Thymus (tissue), 11 donors: Measurements from ENCODE around the gene COL5A1. TPM values are rescaled to one million over a fixed set of nuclear protein-coding genes. Genes with fewer than 3 reads are reported as not detected.

Source experiments
- DNase-seq, 9 donors: peaks; one replicate each; pipeline ENCODE4 v3.0.0-alpha.2; 2013; ENCODE audit warnings: low spot score in 9 of 9, low read depth in 6 of 9, missing footprints in 1 of 9
- H3K27ac ChIP-seq, 2 donors: one replicate each; pipeline ENCODE4 v1.5.1; 2013; ENCODE audit warnings: control low read depth in 1 of 2, low read depth in 1 of 2, low read length in 1 of 2, mild to moderate bottlenecking in 1 of 2, moderate library complexity in 1 of 2
- H3K27me3 ChIP-seq, 2 donors: one replicate each; pipeline ENCODE4 v1.5.1; 2013; ENCODE audit warnings: low read length in 1 of 2; ENCODE audit not compliant: control insufficient read depth in 2 of 2, insufficient read depth in 1 of 2
- H3K36me3 ChIP-seq, 2 donors: one replicate each; pipeline ENCODE4 v1.5.1; 2013; ENCODE audit warnings: low read length in 1 of 2, mild to moderate bottlenecking in 1 of 2, moderate library complexity in 1 of 2; ENCODE audit not compliant: control insufficient read depth in 2 of 2, insufficient read depth in 2 of 2
- H3K4me1 ChIP-seq, 2 donors: one replicate each; pipeline ENCODE4 v1.5.1; 2013; ENCODE audit warnings: low read length in 2 of 2; ENCODE audit not compliant: control insufficient read depth in 2 of 2, insufficient read depth in 2 of 2
- H3K4me3 ChIP-seq, 2 donors: one replicate each; pipeline ENCODE4 v1.5.1; 2013; ENCODE audit warnings: low read length in 2 of 2, control low read depth in 1 of 2, mild to moderate bottlenecking in 1 of 2
- H3K9me3 ChIP-seq, 2 donors: one replicate each; pipeline ENCODE4 v1.5.1; 2013; ENCODE audit warnings: low read length in 1 of 2, mild to moderate bottlenecking in 1 of 2; ENCODE audit not compliant: control insufficient read depth in 2 of 2, insufficient read depth in 1 of 2
- WGBS: extraction: QIAGEN DNeasy Blood & Tissue Kit; methylation state at CpG from one replicate; pipeline ENCODE4 v1.1.7; 2013; 5-methylcytosine and 5-hydroxymethylcytosine counted together
- polyA plus RNA-seq: library from polyadenylated mRNA; stranded (reverse); fragments of 200-250 nt; gene quantifications from one replicate; pipeline ENCODE4 v1.2.3, GENCODE V29; 2013
- total RNA-seq: library from RNA; stranded (reverse); fragments of 120-200 nt; gene quantifications from one replicate; pipeline ENCODE4 v1.2.4, GENCODE V29; 2013
- donor health status: healthy.

The COL5A1 gene
- total and polyA plus RNA-seq, 2 donors, result 3.2 to 7.6 TPM

GRCh38 chr9:134826336-134827285, 185.0 kb downstream of the COL5A1 start:
- Histone ChIP-seq H3K36me3 (no peaks in the 10 kb centered on the region), H3K4me3 (no peak overlapping the region), H3K27me3 (no peaks in the 10 kb centered on the region), H3K9me3 (no peaks in the 10 kb centered on the region), H3K27ac (no peak overlapping the region), H3K4me1 (peaks cover 0 to 8% of the 10 kb centered on the region in 2 donors)
- DNase-seq, result no peak
- 88% methylated on average over 21 of the region's 21 CpGs for WGBS

- H3K9me3 ChIP-seq, result no peaks in the 10 kb centered on the region
- H3K27me3 ChIP-seq, result no peaks in the 10 kb centered on the region
- DNase-seq, result no peak
- H3K4me3 ChIP-seq, result no peak overlapping the region
- no peaks in the 10 kb centered on the region for H3K36me3 ChIP-seq
- H3K4me1 ChIP-seq, result peaks cover 0 to 8% of the 10 kb centered on the region in 2 donors
- 96% methylated on average over 19 of the region's 19 CpGs for WGBS
- H3K27ac ChIP-seq, result no peak overlapping the region
Measured at GRCh38 chr9:134827559-134827958, 186.0 kb downstream of the COL5A1 start.

- Histone ChIP-seq H3K9me3 (no peaks in the 10 kb centered on the region), H3K4me3 (no peak overlapping the region), H3K36me3 (no peaks in the 10 kb centered on the region), H3K27me3 (no peaks in the 10 kb centered on the region), H3K27ac (no peak overlapping the region), H3K4me1 (peaks cover 0 to 8% of the 10 kb centered on the region in 2 donors)
- 97% methylated on average over 12 of the region's 12 CpGs for WGBS
- DNase-seq, result no peak
Measured at GRCh38 chr9:134827993-134828392, 186.4 kb downstream of the COL5A1 start.

- no peaks in the 10 kb centered on the region for H3K9me3 ChIP-seq
- H3K27ac ChIP-seq, result no peak overlapping the region
- 97% methylated on average over 11 of the region's 11 CpGs for WGBS
- no peaks in the 10 kb centered on the region for H3K27me3 ChIP-seq
- H3K4me1 ChIP-seq, result peaks cover 0 to 8% of the 10 kb centered on the region in 2 donors
- no peak overlapping the region for H3K4me3 ChIP-seq
- no peaks in the 10 kb centered on the region for H3K36me3 ChIP-seq
- no peak for DNase-seq
Measured at GRCh38 chr9:134828892-134829291, 187.3 kb downstream of the COL5A1 start.

- Histone ChIP-seq H3K36me3 (no peaks in the 10 kb centered on the region), H3K4me3 (no peak overlapping the region), H3K27me3 (no peaks in the 10 kb centered on the region), H3K9me3 (no peaks in the 10 kb centered on the region), H3K4me1 (peaks cover 0 to 8% of the 10 kb centered on the region in 2 donors), H3K27ac (no peak overlapping the region)
- WGBS, result 98% methylated on average over 35 of the region's 35 CpGs
- DNase-seq, result no peak
Measured at GRCh38 chr9:134829356-134829937, 187.8 kb downstream of the COL5A1 start.

- no peak for DNase-seq
- Histone ChIP-seq H3K4me1 (peaks cover 0 to 8% of the 10 kb centered on the region in 2 donors), H3K9me3 (no peaks in the 10 kb centered on the region), H3K27ac (no peak overlapping the region), H3K27me3 (no peaks in the 10 kb centered on the region), H3K4me3 (no peak overlapping the region), H3K36me3 (no peaks in the 10 kb centered on the region)
- 90% methylated on average over 19 of the region's 19 CpGs for WGBS
Measured at GRCh38 chr9:134830126-134830525, 188.5 kb downstream of the COL5A1 start.

- WGBS, result 95% methylated on average over 21 of the region's 21 CpGs
- Histone ChIP-seq H3K36me3 (no peaks in the 10 kb centered on the region), H3K27ac (no peak overlapping the region), H3K4me1 (peaks cover 0 to 8% of the 10 kb centered on the region in 2 donors), H3K27me3 (no peaks in the 10 kb centered on the region), H3K4me3 (no peak overlapping the region), H3K9me3 (no peaks in the 10 kb centered on the region)
- no peak for DNase-seq
Measured at GRCh38 chr9:134830926-134831720, 189.5 kb downstream of the COL5A1 start.

GRCh38 chr9:134832471-134832870, 190.9 kb downstream of the COL5A1 start:
- Histone ChIP-seq H3K36me3 (no peaks in the 10 kb centered on the region), H3K9me3 (no peaks in the 10 kb centered on the region), H3K27me3 (no peaks in the 10 kb centered on the region), H3K27ac (no peak overlapping the region), H3K4me3 (no peak overlapping the region), H3K4me1 (peaks cover 0 to 5% of the 10 kb centered on the region in 2 donors)
- WGBS, result 98% methylated on average over 19 of the region's 19 CpGs
- no peak for DNase-seq
